Omental fat pad (tissue), 4 donors: ENCODE results near the gene EDEM2. TPM values are rescaled to one million over a fixed set of nuclear protein-coding genes. Genes with fewer than 3 reads are reported as not detected.
A peak's percentile ranks its signal among the peaks of the same experiment; 100 is the strongest.

Experiments
- ATAC-seq: fragments of 150-250 bp; one replicate; pipeline ENCODE4 v1.9.1; 2016; ENCODE audit warnings: mild to moderate bottlenecking, moderate library complexity; ENCODE audit not compliant: low FRiP score
- DNase-seq: peaks from one replicate; pipeline ENCODE4 v3.0.0-alpha.2; 2019; ENCODE audit warnings: low spot score
- CTCF ChIP-seq, 3 donors: fragments of 450-650 bp; IDR thresholded peaks; one replicate each; pipeline ENCODE4 v1.5.1; 2016 to 2017; ENCODE audit warnings: antibody characterized with exemption in 3 of 3, mild to moderate bottlenecking in 3 of 3, moderate library complexity in 2 of 3
- total RNA-seq, 4 donors: library from RNA; depleted of rRNA; stranded (reverse); fragments of >200 nt; gene quantifications; one replicate each; pipeline ENCODE4 v1.1.0, GENCODE V29; 2016

Gene EDEM2
- total RNA-seq, 4 donors from 2014 or later, result 21.1 to 37.4 (median 26.8) TPM

DNA sequence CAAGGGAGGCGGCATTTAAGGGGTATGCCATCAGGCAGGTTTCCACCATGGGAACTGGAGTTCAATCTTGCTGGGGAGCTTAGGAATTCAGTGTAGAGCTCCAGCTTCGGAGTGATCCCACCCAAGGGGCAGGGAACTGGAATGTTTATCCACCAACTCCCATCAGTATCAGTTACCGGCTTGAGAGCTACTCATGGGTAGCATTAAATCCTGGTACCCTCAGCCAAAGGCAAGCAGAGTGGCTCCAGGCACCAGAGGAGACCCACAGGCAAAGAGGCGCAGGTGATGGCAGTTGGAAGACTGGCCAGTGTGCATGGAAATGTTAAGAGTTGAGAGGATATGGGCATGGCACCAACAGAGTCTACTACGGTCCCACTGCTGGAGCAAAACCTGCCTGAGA lies 14.1 kb downstream of the EDEM2 start:
- DNase-seq (no peak), ATAC-seq (no peak)
- no peak for TF ChIP-seq CTCF (IDR thresholded peaks at IDR 0.05)

GRCh38 chr20:35131934-35132333 lies 15.2 kb downstream of the EDEM2 start:
- no peak for ATAC-seq
- no peak for DNase-seq
- no peak for TF ChIP-seq CTCF (IDR thresholded peaks at IDR 0.05)

DNA sequence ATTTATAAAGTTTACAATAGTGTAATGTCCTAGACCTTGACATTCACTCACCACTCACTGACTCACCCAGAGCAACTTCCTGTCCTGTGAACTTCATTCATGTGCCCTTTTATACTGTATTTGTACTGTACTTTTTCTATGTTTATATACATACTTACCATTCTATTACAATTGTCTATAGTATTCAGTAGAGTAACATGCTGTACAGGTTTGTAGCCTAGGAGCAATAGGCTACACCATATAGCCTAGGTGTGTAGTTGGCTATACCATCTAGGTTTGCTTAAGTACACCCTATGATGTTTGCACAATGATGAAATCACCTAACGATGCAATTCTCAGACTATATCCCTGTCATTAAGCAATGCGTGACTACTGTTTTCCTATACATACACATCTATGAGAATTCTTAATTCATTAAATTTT lies 17.5 kb downstream of the EDEM2 start:
- no peak for ATAC-seq
- no peak for DNase-seq
- TF ChIP-seq CTCF (IDR thresholded peaks at IDR 0.05), result no peak

DNA sequence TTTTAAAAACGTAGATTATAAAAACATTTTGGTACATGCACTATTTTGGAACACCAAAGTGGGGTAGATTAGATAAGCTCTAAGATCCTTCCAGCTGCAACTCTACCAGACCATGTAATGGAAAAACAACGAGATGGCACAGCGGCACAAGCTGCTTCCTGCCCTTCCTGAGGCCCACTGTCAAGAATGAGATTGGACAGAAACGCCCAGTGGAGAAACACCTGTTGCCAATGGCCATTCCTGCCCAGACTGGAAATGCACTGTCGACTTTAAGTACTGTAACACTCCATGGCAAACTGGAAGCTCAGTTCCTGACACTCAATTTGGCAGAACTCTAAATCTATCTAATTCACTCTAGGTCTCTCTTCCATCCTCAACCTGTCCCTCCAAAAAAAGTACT lies 21.4 kb downstream of the EDEM2 start:
- no peak for TF ChIP-seq CTCF (IDR thresholded peaks at IDR 0.05)
- ATAC-seq, result no peak
- DNase-seq, result no peak

GRCh38 chr20:35122756-35123405 lies 24.3 kb downstream of the EDEM2 start:
- DNase-seq (no peak), ATAC-seq (no peak)
- no peak for TF ChIP-seq CTCF (IDR thresholded peaks at IDR 0.05)

- no peak for ATAC-seq
- no peak for TF ChIP-seq CTCF (IDR thresholded peaks at IDR 0.05)
- no peak for DNase-seq
These were observed 25.9 kb downstream of the EDEM2 start for GRCh38 chr20:35121186-35121585.

- peak; percentile 49 for ATAC-seq
- no peak for DNase-seq
- no peak for TF ChIP-seq CTCF (IDR thresholded peaks at IDR 0.05)
These were observed 27.0 kb downstream of the EDEM2 start for GRCh38 chr20:35120012-35120701.
